HepG2 (cell line): ENCODE measurements around the gene MFAP4. TPM values are rescaled to one million over a fixed set of nuclear protein-coding genes. Genes with fewer than 3 reads are reported as not detected.

Experiments used
- AGO2 ChIP-seq: fragments of 200-400 bp; formaldehyde crosslinking; optimal IDR thresholded peaks from 2 replicates; pipeline ENCODE3; 2017; ENCODE audit warnings: mild to moderate bottlenecking, low read depth, low read length, moderate library complexity
- ARNTL ChIP-seq: sonication (generic); formaldehyde crosslinking; IDR thresholded peaks from 2 replicates; pipeline ENCODE4 v1.4.0; 2020; ENCODE audit warnings: mild to moderate bottlenecking, missing genetic modification reagents
- CREM ChIP-seq, 2 experiments: sonication (generic) in 1 of 2; formaldehyde crosslinking in 1 of 2; IDR thresholded peaks; 2 replicates each; pipeline versions ENCODE4 v1.4.0 to v1.6.1; 2016 to 2020; ENCODE audit warnings: antibody characterized with exemption in 1 of 2, mild to moderate bottlenecking in 1 of 2, missing genetic modification reagents in 1 of 2
- GABPB1 ChIP-seq: IDR thresholded peaks from 2 replicates; pipeline ENCODE4 v1.6.1; 2016; ENCODE audit warnings: mild to moderate bottlenecking, missing genetic modification reagents, moderate library complexity, missing compliant biosample characterization
- GZF1 ChIP-seq: sonication (generic); formaldehyde crosslinking; IDR thresholded peaks from 2 replicates; pipeline ENCODE4 v1.5.1; 2020; ENCODE audit warnings: mild to moderate bottlenecking, missing genetic modification reagents
- HNF4G ChIP-seq, 2 experiments: sonication (generic) in 1 of 2; formaldehyde crosslinking in 1 of 2; IDR thresholded peaks; 2 replicates each; pipeline versions ENCODE4 v1.4.0 to v1.6.1; 2011 to 2020; ENCODE audit warnings: borderline replicate concordance in 2 of 2, low read depth in 2 of 2, mild to moderate bottlenecking in 2 of 2, low read length in 1 of 2, missing genetic modification reagents in 1 of 2, moderate library complexity in 1 of 2
- KAT8 ChIP-seq: IDR thresholded peaks from 2 replicates; pipeline ENCODE4 v1.6.1; 2016; ENCODE audit warnings: missing genetic modification reagents, missing compliant biosample characterization
- KLF6 ChIP-seq: IDR thresholded peaks from 2 replicates; pipeline ENCODE4 v1.8.0; 2016; ENCODE audit warnings: missing biosample characterization, missing genetic modification reagents
- MTF1 ChIP-seq: sonication (generic); formaldehyde crosslinking; IDR thresholded peaks from 2 replicates; pipeline ENCODE4 v1.5.0; 2020; ENCODE audit warnings: missing genetic modification reagents
- PHF8 ChIP-seq: sonication (generic); formaldehyde crosslinking; IDR thresholded peaks from 2 replicates; pipeline ENCODE4 v1.5.0; 2020; ENCODE audit warnings: missing genetic modification reagents
- PPARG ChIP-seq: conservative IDR thresholded peaks from 2 replicates; pipeline ENCODE4 v1.6.1; 2016; ENCODE audit warnings: missing biosample characterization, missing genetic modification reagents
- RBFOX2 ChIP-seq: fragments of 200-400 bp; formaldehyde crosslinking; IDR thresholded peaks from 2 replicates; pipeline ENCODE4 v1.6.1; 2017; ENCODE audit warnings: low read depth, mild to moderate bottlenecking, low read length
- SCMH1 ChIP-seq: sonication (generic); formaldehyde crosslinking; IDR thresholded peaks from 2 replicates; pipeline ENCODE4 v1.9.0; 2021; ENCODE audit warnings: missing genetic modification reagents, mild to moderate bottlenecking, borderline replicate concordance
- TBX2 ChIP-seq: sonication (generic); formaldehyde crosslinking; IDR thresholded peaks from 2 replicates; pipeline ENCODE4 v1.5.0; 2020; ENCODE audit warnings: missing genetic modification reagents, mild to moderate bottlenecking, borderline replicate concordance
- YEATS4 ChIP-seq: sonication (generic); formaldehyde crosslinking; IDR thresholded peaks from 2 replicates; pipeline ENCODE4 v1.4.0; 2020; ENCODE audit warnings: missing genetic modification reagents, borderline replicate concordance
- ZFY ChIP-seq: sonication (generic); formaldehyde crosslinking; IDR thresholded peaks from 2 replicates; pipeline ENCODE4 v1.4.0; 2020; ENCODE audit warnings: missing genetic modification reagents
- ZNF30 ChIP-seq: sonication (generic); formaldehyde crosslinking; IDR thresholded peaks from 2 replicates; pipeline ENCODE4 v1.5.0; 2020; ENCODE audit warnings: mild to moderate bottlenecking, missing genetic modification reagents
- ZNF777 ChIP-seq: sonication (generic); formaldehyde crosslinking; IDR thresholded peaks from 2 replicates; pipeline ENCODE4 v1.4.0; 2020; ENCODE audit warnings: missing genetic modification reagents
- polyA plus RNA-seq, 8 experiments: library from polyadenylated mRNA; depleted of rRNA in 3 of 8; stranded (reverse) in 7 of 8; unstranded in 1 of 8; fragments of >200 nt; fragmentation: Illumina TruSeq in 4 of 8; extraction: Trizol in 4 of 8; gene quantifications; 2 replicates each; pipeline versions ENCODE4 v1.2.1 to v1.2.3, GENCODE V29; 2011 to 2016; ENCODE audit warnings: low read depth in 4 of 8, missing spikeins in 1 of 8, mixed read lengths in 1 of 8; ENCODE audit not compliant: insufficient read depth in 1 of 8
- total RNA-seq, 5 experiments: library from RNA; depleted of rRNA; stranded (reverse); fragments of >200 nt; fragmentation: Illumina TruSeq; extraction: Trizol; gene quantifications; 2 replicates each; pipeline ENCODE4 v1.2.3, GENCODE V29; 2016; ENCODE audit warnings: low read depth in 1 of 5
- TF ChIP-seq, protein P1 (sequence below): sonication (generic); formaldehyde crosslinking; IDR thresholded peaks from 2 replicates; pipeline ENCODE4 v1.5.1; 2020; ENCODE audit warnings: mild to moderate bottlenecking, missing genetic modification reagents, borderline replicate concordance
- TF ChIP-seq, protein P2 (sequence below): sonication (generic); formaldehyde crosslinking; IDR thresholded peaks from 2 replicates; pipeline ENCODE4 v1.4.0; 2020; ENCODE audit warnings: missing genetic modification reagents
- TF ChIP-seq, protein P3 (sequence below): sonication (generic); formaldehyde crosslinking; IDR thresholded peaks from 2 replicates; pipeline ENCODE4 v1.9.0; 2022; ENCODE audit warnings: missing genetic modification reagents, mild to moderate bottlenecking, borderline replicate concordance
- TF ChIP-seq, protein P4 (sequence below): sonication (generic); formaldehyde crosslinking; IDR thresholded peaks from 2 replicates; pipeline ENCODE4 v1.4.0; 2020; ENCODE audit warnings: missing genetic modification reagents

The MFAP4 gene
- total and polyA plus RNA-seq, 2 of the 13 experiments (the other 11 are each of a cell fraction or from before 2014, with no cell fraction given) = 0.08 TPM; not detected in 1

DNA sequence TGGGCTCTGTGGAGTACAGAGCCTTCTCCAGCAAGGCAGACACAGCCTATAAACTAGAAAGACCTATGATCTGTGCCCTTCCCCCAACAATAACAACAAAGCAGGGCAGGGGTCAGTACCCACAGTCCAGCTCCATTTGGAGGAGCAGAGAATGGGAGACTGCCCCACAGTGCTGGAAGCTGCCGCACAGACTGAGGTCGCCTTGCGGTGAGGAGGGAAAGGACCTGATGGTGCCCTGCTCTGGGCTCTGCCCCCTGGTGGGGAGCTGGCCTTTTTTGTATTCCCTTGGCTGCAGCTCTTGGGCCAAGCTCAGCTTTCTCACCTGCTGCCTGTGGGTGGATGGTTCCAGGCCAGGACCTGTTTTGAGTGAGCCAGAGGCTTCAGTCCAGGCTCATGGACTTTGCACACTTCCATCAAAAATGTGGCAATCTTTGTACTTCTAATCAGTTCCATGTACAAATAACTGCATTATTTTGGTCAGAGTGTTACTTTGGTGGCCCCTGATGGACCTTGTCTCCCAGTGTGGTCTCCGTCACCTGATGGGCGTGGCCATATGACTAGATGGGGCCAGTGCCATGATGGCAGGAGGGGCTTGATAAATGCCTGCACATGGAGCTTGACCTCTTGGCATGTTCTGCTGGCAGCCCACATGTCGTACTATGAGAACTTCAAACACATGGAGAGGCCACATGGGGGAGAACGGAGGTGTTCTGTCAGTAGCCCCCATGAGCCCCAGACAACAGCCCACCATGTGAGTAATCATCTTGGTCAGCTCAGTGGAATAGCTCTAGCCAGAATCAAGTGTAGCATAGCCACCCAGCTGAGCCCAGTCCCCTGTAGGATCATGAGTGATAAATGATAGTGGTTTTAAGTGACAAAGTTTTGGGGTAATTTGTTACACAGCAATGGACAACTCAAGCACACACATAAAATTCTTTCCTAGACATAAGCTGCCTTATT lies 48.7 kb downstream of the MFAP4 start (continued):
- peak; percentile 35; the same call in 1 of the 2 replicates for TF ChIP-seq GABPB1 (CRISPR knock-in tag)
- TF ChIP-seq, protein P1, sequence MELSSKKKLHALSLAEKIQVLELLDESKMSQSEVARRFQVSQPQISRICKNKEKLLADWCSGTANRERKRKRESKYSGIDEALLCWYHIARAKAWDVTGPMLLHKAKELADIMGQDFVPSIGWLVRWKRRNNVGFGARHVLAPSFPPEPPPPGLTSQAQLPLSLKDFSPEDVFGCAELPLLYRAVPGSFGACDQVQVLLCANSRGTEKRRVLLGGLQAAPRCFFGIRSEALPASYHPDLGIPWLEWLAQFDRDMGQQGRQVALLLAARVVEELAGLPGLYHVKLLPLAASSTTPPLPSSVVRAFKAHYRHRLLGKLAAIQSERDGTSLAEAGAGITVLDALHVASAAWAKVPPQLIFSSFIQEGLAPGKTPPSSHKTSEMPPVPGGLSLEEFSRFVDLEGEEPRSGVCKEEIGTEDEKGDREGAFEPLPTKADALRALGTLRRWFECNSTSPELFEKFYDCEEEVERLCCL = peak; percentile 76; the same call in 1 of the 2 replicates
- peak; percentile 87 for TF ChIP-seq TBX2 (CRISPR knock-in tag)
- TF ChIP-seq YEATS4 = peak; percentile 76
- no peak for TF ChIP-seq ARNTL (CRISPR knock-in tag)
- TF ChIP-seq GZF1 = 0 out of 2 replicates have a peak, but pooled peaks have one; percentile 66
- peak; percentile 61; the same call in 1 of the 2 replicates for TF ChIP-seq KLF6 (CRISPR knock-in tag)
- TF ChIP-seq MTF1 = no peak
- TF ChIP-seq ZNF30 (CRISPR knock-in tag) = no peak
- TF ChIP-seq, protein P2, sequence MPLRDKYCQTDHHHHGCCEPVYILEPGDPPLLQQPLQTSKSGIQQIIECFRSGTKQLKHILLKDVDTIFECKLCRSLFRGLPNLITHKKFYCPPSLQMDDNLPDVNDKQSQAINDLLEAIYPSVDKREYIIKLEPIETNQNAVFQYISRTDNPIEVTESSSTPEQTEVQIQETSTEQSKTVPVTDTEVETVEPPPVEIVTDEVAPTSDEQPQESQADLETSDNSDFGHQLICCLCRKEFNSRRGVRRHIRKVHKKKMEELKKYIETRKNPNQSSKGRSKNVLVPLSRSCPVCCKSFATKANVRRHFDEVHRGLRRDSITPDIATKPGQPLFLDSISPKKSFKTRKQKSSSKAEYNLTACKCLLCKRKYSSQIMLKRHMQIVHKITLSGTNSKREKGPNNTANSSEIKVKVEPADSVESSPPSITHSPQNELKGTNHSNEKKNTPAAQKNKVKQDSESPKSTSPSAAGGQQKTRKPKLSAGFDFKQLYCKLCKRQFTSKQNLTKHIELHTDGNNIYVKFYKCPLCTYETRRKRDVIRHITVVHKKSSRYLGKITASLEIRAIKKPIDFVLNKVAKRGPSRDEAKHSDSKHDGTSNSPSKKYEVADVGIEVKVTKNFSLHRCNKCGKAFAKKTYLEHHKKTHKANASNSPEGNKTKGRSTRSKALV (CRISPR knock-in tag) = 0 out of 2 replicates have a peak, but pooled peaks have one; percentile 39
- peak; percentile 91 for TF ChIP-seq HNF4G (IDR thresholded peaks at IDR 0.05; ENCODE audit: borderline replicate concordance, low read depth, low read length)
- peak; percentile 83 for TF ChIP-seq HNF4G (CRISPR knock-in tag; IDR thresholded peaks at IDR 0.05; ENCODE audit: borderline replicate concordance, low read depth)
- TF ChIP-seq ZNF777 (CRISPR knock-in tag) = peak; percentile 56
- peak; percentile 63 for TF ChIP-seq AGO2
- peak; percentile 36; the same call in 1 of the 2 replicates for TF ChIP-seq PHF8
- TF ChIP-seq SCMH1 = no peak
- TF ChIP-seq ZFY = peak; percentile 76
- TF ChIP-seq KAT8 = peak; percentile 74
- peak; percentile 55; the same call in 1 of the 2 replicates for TF ChIP-seq CREM (IDR thresholded peaks at IDR 0.05)
- TF ChIP-seq CREM (CRISPR knock-in tag; IDR thresholded peaks at IDR 0.05) = no peak
- TF ChIP-seq, protein P3, sequence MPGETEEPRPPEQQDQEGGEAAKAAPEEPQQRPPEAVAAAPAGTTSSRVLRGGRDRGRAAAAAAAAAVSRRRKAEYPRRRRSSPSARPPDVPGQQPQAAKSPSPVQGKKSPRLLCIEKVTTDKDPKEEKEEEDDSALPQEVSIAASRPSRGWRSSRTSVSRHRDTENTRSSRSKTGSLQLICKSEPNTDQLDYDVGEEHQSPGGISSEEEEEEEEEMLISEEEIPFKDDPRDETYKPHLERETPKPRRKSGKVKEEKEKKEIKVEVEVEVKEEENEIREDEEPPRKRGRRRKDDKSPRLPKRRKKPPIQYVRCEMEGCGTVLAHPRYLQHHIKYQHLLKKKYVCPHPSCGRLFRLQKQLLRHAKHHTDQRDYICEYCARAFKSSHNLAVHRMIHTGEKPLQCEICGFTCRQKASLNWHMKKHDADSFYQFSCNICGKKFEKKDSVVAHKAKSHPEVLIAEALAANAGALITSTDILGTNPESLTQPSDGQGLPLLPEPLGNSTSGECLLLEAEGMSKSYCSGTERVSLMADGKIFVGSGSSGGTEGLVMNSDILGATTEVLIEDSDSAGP (CRISPR knock-in tag) = no peak
- TF ChIP-seq PPARG = peak; percentile 97
- TF ChIP-seq, protein P4, sequence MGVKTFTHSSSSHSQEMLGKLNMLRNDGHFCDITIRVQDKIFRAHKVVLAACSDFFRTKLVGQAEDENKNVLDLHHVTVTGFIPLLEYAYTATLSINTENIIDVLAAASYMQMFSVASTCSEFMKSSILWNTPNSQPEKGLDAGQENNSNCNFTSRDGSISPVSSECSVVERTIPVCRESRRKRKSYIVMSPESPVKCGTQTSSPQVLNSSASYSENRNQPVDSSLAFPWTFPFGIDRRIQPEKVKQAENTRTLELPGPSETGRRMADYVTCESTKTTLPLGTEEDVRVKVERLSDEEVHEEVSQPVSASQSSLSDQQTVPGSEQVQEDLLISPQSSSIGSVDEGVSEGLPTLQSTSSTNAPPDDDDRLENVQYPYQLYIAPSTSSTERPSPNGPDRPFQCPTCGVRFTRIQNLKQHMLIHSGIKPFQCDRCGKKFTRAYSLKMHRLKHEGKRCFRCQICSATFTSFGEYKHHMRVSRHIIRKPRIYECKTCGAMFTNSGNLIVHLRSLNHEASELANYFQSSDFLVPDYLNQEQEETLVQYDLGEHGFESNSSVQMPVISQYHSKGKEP (CRISPR knock-in tag) = peak; percentile 23; the same call in 1 of the 2 replicates
- no peak for TF ChIP-seq RBFOX2
